GM12878 (cell line): ENCODE measurements around the gene AMMECR1. TPM values are rescaled to one million over a fixed set of nuclear protein-coding genes. Genes with fewer than 3 reads are reported as not detected.

ENCODE experiments used
- ATAC-seq: fragments of 200-7000 bp; cut with Tn5 transposase; 3 replicates; pipeline ENCODE4 v1.9.1; 2020; ENCODE audit warnings: mild to moderate bottlenecking, moderate library complexity
- BruUV-seq: library from RNA; stranded (reverse); fragments of 400-500 nt; replicated peaks from 2 replicates; lab custom pipeline; 2021; lab: Mats Ljungman, UMichigan
- CTCF ChIA-PET: fragments of 300-600 bp; sonication (Branson Sonifier 250); formaldehyde crosslinking; extraction: SDS; loops from one replicate; lab custom pipeline; 2021; ENCODE audit warnings: inconsistent platforms; lab: Yijun Ruan, JAX
- POLR2A ChIA-PET: fragments of 350-600 bp; formaldehyde crosslinking; extraction: SDS; loops from one replicate; lab custom pipeline; 2021; ENCODE audit warnings: inconsistent platforms; lab: Charles Lee
- RAD21 ChIA-PET: fragments of 300-600 bp; sonication (Branson Sonifier 250); formaldehyde crosslinking; loops from one replicate; lab custom pipeline; 2023; ENCODE audit warnings: antibody characterized with exemption; ENCODE audit not compliant: unreplicated experiment; lab: Charles Lee
- SMC1A ChIA-PET: fragments of 300-600 bp; sonication (Branson Sonifier 250); formaldehyde crosslinking; loops from one replicate; lab custom pipeline; 2023; ENCODE audit not compliant: unreplicated experiment, uncharacterized antibody; lab: Charles Lee
- DNase-seq: peaks from one replicate; pipeline ENCODE4 v3.0.0-alpha.2; 2011; ENCODE audit warnings: low read depth, low spot score
- FAIRE-seq: peaks from 3 replicates; lab custom pipeline; 2011; peaks lifted over from hg19 to GRCh38; lab: Jason Lieb, UNC
- H2AFZ ChIP-seq: 2 replicates; pipeline ENCODE4 v1.6.0; 2011; ENCODE audit warnings: low read depth, low read length, control low read depth; ENCODE audit not compliant: control insufficient read depth
- H3K27ac ChIP-seq: 2 replicates; pipeline ENCODE4 v1.5.1; 2011; ENCODE audit warnings: control low read depth; ENCODE audit not compliant: control insufficient read depth, insufficient read depth
- H3K27me3 ChIP-seq, 2 experiments: replicated peaks in 1 of 2; 2 replicates each; pipeline versions ENCODE4 v1.6.0 to v1.6.1; 2011; ENCODE audit warnings: low read length in 1 of 2; ENCODE audit not compliant: control insufficient read depth in 2 of 2, insufficient read depth in 2 of 2
- H3K36me3 ChIP-seq, 2 experiments: 2 replicates each; pipeline ENCODE4 v1.5.1; 2011; ENCODE audit warnings: low read length in 1 of 2; ENCODE audit not compliant: control insufficient read depth in 2 of 2, insufficient read depth in 2 of 2
- H3K4me1 ChIP-seq: 2 replicates; pipeline ENCODE4 v1.6.1; 2011; ENCODE audit warnings: mild to moderate bottlenecking, low read length, moderate library complexity, mixed read lengths; ENCODE audit not compliant: control insufficient read depth, insufficient read depth
- H3K4me2 ChIP-seq: 2 replicates; pipeline ENCODE4 v1.6.0; 2011; ENCODE audit warnings: control low read depth; ENCODE audit not compliant: control insufficient read depth, insufficient read depth
- H3K4me3 ChIP-seq: fragments of 200-600 bp; sonication (generic); 2 replicates; pipeline ENCODE4 v1.5.1; 2016
- H3K79me2 ChIP-seq: 2 replicates; pipeline ENCODE4 v1.6.0; 2011; ENCODE audit warnings: low read length; ENCODE audit not compliant: control insufficient read depth, insufficient read depth
- H3K9ac ChIP-seq: 2 replicates; pipeline ENCODE4 v1.8.0; 2011; ENCODE audit warnings: low read length, control low read depth, mixed read lengths; ENCODE audit not compliant: control insufficient read depth, insufficient read depth
- H3K9me3 ChIP-seq: replicated peaks from 3 replicates; pipeline ENCODE4 v1.5.1; 2011; ENCODE audit warnings: mild to moderate bottlenecking, low read length; ENCODE audit not compliant: control insufficient read depth, insufficient read depth
- H4K20me1 ChIP-seq: 2 replicates; pipeline ENCODE4 v1.6.0; 2011; ENCODE audit not compliant: control insufficient read depth, insufficient read depth
- ATF2 ChIP-seq: IDR thresholded peaks from 2 replicates; pipeline ENCODE4 v1.6.1; 2012; ENCODE audit warnings: low read length, inconsistent platforms
- NRF1 ChIP-seq: conservative IDR thresholded peaks from 2 replicates; pipeline ENCODE4 v1.6.1; 2011; ENCODE audit warnings: mild to moderate bottlenecking, low read depth, low read length, improper control_type of control experiment
- POLR2AphosphoS5 ChIP-seq: IDR thresholded peaks from 2 replicates; pipeline ENCODE4 v1.6.1; 2011; ENCODE audit warnings: mild to moderate bottlenecking, low read length, inconsistent platforms
- POU2F2 ChIP-seq: IDR thresholded peaks from 3 replicates; pipeline ENCODE4 v1.6.1; 2011; ENCODE audit warnings: low read depth, mild to moderate bottlenecking, low read length, borderline replicate concordance
- RAD21 ChIP-seq: IDR thresholded peaks from 2 replicates; pipeline ENCODE4 v1.6.1; 2011; ENCODE audit warnings: mild to moderate bottlenecking, low read depth, low read length, moderate library complexity; ENCODE audit not compliant: insufficient read depth
- SIN3A ChIP-seq: IDR thresholded peaks from 2 replicates; pipeline ENCODE4 v1.6.1; 2012; ENCODE audit warnings: low read depth, low read length, improper control_type of control experiment
- SRF ChIP-seq, 2 experiments: IDR thresholded peaks; 2 replicates each; pipeline ENCODE4 v1.6.1; 2011; ENCODE audit warnings: low read depth in 2 of 2, low read length in 2 of 2, mild to moderate bottlenecking in 1 of 2, moderate library complexity in 1 of 2
- TCF12 ChIP-seq: IDR thresholded peaks from 2 replicates; pipeline ENCODE4 v1.6.1; 2011; ENCODE audit warnings: low read depth, mild to moderate bottlenecking, low read length
- ZNF217 ChIP-seq: fragments of 450-650 bp; IDR thresholded peaks from 2 replicates; pipeline ENCODE4 v1.6.1; 2017; ENCODE audit warnings: antibody characterized with exemption, mild to moderate bottlenecking
- whole genome bisulfite sequencing: methylation state at CpG from one replicate; pipeline ENCODE4 v1.1.6; 2016; ENCODE audit warnings: low lambda C conversion rate; ENCODE audit not compliant: insufficient replicate concordance, insufficient coverage; ENCODE audit errors: missing lambda C conversion rate; 5-methylcytosine and 5-hydroxymethylcytosine counted together
- in situ Hi-C: fragments of 300-500 bp; cut with MboI; formaldehyde crosslinking; loops from 9 replicates; pipeline ENCODE4 v1.14.3; 2018; ENCODE audit warnings: mixed read lengths
- intact Hi-C: fragments of 100-400 bp; cut with micrococcal nuclease; formaldehyde crosslinking; loops from one replicate; pipeline ENCODE4 v1.14.2; 2022; ENCODE audit not compliant: unreplicated experiment
- polyA plus RNA-seq, 11 experiments: library from polyadenylated mRNA; depleted of rRNA in 4 of 11; unstranded in 6 of 11; stranded (reverse) in 5 of 11; fragments of >200 nt; fragmentation: Nextera tagmentation in 4 of 11; fragmentation: Illumina TruSeq in 1 of 11; extraction: Ambion mirVana in 4 of 11; extraction: Trizol in 1 of 11; gene quantifications; 1 replicate in 1 of 11; 2 replicates in 10 of 11; pipeline versions ENCODE4 v1.2.1 to v1.2.3, GENCODE V29; 2011 to 2016; ENCODE audit warnings: inconsistent platforms in 2 of 11, missing spikeins in 2 of 11, low read depth in 1 of 11
- total RNA-seq, 4 experiments: library from RNA; depleted of rRNA in 3 of 4; stranded (reverse); fragments of >200 nt in 3 of 4; fragmentation: Illumina TruSeq in 1 of 4; extraction: Trizol in 1 of 4; gene quantifications; 2 replicates each; pipeline versions ENCODE4 v1.2.1 to v1.2.3, GENCODE V29; 2013 to 2021
- TF ChIP-seq, protein P1 (sequence below): fragments of 450-650 bp; IDR thresholded peaks from 2 replicates; pipeline ENCODE4 v1.6.1; 2016; ENCODE audit warnings: mild to moderate bottlenecking, moderate library complexity, borderline replicate concordance

AMMECR1 gene
- total and polyA plus RNA-seq, 10 of the 15 experiments (the other 5 are each of a cell fraction or from before 2014, with no cell fraction given) = 4.9 to 25.6 (median 10.7) TPM

DNA sequence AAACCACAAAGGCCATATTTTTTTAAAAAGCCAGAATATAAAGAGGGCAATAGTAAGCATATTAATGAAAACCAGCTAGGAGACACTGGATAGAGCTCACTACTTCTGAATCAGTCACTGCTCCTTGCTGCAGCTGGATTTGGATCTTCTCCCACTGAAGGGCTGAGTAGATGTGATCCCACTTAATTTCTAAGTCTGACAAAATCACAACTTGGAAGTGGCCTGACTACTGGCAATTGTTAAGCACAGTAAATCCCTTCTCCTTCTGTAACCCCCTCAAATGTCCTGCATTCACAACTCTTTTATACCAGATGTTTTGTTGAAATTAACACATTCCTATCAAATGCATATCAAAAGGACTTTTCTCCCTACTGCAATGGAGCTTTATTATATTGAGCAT, 72.9 kb downstream of the AMMECR1 start (continued):
- no peak for TF ChIP-seq ZNF217
- no peak for TF ChIP-seq POLR2AphosphoS5
- TF ChIP-seq SIN3A = no peak

DNA sequence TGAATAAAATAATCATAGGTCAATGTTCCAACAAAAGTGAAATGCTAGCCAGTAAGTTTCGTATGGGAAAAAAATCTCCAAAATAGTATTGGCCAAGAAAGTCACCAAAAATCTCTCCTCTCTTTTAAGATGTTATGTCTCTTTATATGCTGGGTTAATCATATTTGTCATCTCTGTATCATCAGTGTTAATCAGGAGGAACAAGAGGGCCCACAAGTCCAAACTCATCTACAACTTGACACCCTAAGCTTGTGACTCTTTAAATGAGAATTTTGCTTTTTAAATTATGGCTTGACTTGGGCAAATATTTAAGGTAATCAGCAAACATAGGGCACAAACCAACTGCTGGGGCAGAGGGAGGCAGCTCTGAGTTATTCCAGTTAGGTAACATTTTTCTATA, 75.5 kb downstream of the AMMECR1 start:
- POLR2A ChIA-PET = no interaction called here

More for the DNA sequence above, 75.5 kb downstream of the AMMECR1 start:
- BruUV-seq = no TSS peak
- no peak for ATAC-seq
- WGBS = 55% methylated on average over 1 of the region's 1 CpG
- Histone ChIP-seq H2AFZ (no peak overlapping the region), H3K9me3 (no peaks in the 10 kb centered on the region), H3K27me3 (no peaks in the 10 kb centered on the region), H3K4me1 (no peaks in the 10 kb centered on the region), H3K4me2 (no peak overlapping the region), H3K36me3 (no peaks in the 10 kb centered on the region), H3K79me2 (no peaks in the 10 kb centered on the region), H3K4me3 (no peak overlapping the region), H3K9ac (no peak overlapping the region), H3K27ac (no peak overlapping the region), H4K20me1 (no peaks in the 10 kb centered on the region)
- ChIA-PET RAD21 (no interaction called here), SMC1A (interaction anchor here (0.8 to 1.0 kb wide), 2 partner anchors 13 to 82 kb away, joined by 3 to 4 read pairs; no protein-coding TSS in a partner anchor), CTCF (interaction anchor here (1.1 kb wide), 1 partner anchor 38 kb away, joined by 3 read pairs; no protein-coding TSS in a partner anchor)
- no peak for FAIRE-seq
- no peak for DNase-seq
- intact Hi-C loops = no loop called here
- in situ Hi-C loops = no loop called here
- TF ChIP-seq TCF12 = no peak
- no peak for TF ChIP-seq POU2F2
- no peak for TF ChIP-seq SRF (IDR thresholded peaks at IDR 0.05; ENCODE audit: low read depth in 2 of 2, low read length in 2 of 2)
- TF ChIP-seq NRF1 = no peak
- TF ChIP-seq RAD21 = no peak
- TF ChIP-seq SIN3A = no peak
- no peak for TF ChIP-seq ATF2
- TF ChIP-seq, protein P1, sequence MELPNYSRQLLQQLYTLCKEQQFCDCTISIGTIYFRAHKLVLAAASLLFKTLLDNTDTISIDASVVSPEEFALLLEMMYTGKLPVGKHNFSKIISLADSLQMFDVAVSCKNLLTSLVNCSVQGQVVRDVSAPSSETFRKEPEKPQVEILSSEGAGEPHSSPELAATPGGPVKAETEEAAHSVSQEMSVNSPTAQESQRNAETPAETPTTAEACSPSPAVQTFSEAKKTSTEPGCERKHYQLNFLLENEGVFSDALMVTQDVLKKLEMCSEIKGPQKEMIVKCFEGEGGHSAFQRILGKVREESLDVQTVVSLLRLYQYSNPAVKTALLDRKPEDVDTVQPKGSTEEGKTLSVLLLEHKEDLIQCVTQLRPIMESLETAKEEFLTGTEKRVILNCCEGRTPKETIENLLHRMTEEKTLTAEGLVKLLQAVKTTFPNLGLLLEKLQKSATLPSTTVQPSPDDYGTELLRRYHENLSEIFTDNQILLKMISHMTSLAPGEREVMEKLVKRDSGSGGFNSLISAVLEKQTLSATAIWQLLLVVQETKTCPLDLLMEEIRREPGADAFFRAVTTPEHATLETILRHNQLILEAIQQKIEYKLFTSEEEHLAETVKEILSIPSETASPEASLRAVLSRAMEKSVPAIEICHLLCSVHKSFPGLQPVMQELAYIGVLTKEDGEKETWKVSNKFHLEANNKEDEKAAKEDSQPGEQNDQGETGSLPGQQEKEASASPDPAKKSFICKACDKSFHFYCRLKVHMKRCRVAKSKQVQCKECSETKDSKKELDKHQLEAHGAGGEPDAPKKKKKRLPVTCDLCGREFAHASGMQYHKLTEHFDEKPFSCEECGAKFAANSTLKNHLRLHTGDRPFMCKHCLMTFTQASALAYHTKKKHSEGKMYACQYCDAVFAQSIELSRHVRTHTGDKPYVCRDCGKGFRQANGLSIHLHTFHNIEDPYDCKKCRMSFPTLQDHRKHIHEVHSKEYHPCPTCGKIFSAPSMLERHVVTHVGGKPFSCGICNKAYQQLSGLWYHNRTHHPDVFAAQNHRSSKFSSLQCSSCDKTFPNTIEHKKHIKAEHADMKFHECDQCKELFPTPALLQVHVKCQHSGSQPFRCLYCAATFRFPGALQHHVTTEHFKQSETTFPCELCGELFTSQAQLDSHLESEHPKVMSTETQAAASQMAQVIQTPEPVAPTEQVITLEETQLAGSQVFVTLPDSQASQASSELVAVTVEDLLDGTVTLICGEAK = no peak
